ENCODE data around the gene LAMC1. TPM values are rescaled to one million over a fixed set of nuclear protein-coding genes. Genes with fewer than 3 reads are reported as not detected.
A peak's percentile ranks its signal among the peaks of the same experiment; 100 is the strongest.

Gene LAMC1
- total RNA-seq, 2 donors from 2014 or later = 273 to 362 TPM

DNA sequence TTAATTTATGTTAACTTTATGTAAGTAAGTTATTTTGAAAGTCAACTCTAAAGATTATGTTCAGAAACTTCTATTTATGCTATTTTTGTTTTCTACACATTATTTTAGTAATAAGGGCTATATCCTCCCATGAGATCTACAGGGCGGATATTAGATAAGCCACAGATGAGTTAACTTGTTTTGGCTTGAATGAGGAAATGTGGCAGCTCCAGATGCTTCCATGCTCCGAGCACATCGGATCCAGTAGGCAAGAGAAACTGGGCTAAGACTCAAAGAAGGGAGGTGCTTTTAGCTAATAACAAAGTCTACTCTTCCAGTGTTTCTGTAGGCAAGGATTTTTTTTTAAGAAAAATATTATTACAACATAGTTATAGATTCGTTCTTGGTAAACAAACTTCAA lies 20.0 kb upstream of the LAMC1 start:
- Histone ChIP-seq H3K4me3 (no peak overlapping the region), H3K27ac (no peak overlapping the region), H3K4me1 (ENCODE audit: control insufficient read depth in 1 of 2, low read depth in 2 of 2) (peaks cover 8 to 20% of the 10 kb centered on the region in 2 donors), H3K9me3 (no peaks in the 10 kb centered on the region), H3K27me3 (replicated peaks; ENCODE audit: insufficient read depth) (no peaks in the 10 kb centered on the region), H3K36me3 (no peaks in the 10 kb centered on the region)
- ATAC-seq (ENCODE audit: insufficient number of reproducible peaks, low FRiP score, low read depth) (no peak), DNase-seq (ENCODE audit: low spot score) (no peak)
- TF ChIP-seq, protein P1, sequence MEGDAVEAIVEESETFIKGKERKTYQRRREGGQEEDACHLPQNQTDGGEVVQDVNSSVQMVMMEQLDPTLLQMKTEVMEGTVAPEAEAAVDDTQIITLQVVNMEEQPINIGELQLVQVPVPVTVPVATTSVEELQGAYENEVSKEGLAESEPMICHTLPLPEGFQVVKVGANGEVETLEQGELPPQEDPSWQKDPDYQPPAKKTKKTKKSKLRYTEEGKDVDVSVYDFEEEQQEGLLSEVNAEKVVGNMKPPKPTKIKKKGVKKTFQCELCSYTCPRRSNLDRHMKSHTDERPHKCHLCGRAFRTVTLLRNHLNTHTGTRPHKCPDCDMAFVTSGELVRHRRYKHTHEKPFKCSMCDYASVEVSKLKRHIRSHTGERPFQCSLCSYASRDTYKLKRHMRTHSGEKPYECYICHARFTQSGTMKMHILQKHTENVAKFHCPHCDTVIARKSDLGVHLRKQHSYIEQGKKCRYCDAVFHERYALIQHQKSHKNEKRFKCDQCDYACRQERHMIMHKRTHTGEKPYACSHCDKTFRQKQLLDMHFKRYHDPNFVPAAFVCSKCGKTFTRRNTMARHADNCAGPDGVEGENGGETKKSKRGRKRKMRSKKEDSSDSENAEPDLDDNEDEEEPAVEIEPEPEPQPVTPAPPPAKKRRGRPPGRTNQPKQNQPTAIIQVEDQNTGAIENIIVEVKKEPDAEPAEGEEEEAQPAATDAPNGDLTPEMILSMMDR (IDR thresholded peaks at IDR 0.05) = no peak

DNA sequence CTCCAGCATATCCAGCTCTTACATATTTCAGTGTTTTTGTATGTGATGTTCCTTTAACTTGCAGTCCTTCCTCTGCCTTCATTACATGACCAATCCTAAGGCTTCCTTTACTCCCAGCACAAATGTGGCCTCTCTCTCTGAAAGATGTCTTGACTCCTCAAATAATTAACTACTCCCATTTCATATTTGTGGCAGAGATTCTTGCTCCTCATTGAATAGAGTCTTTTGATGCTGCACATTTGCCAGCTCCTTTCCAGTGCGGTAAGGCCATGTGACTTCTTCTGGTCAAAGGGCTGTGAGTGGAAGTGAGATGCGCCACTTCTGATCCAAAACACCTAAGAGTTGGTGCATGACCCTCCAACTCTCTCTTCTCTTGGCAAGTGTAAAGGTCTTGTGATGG lies 19.1 kb upstream of the LAMC1 start:
- no peaks in the 10 kb centered on the region for H3K9me3 ChIP-seq
- no peak overlapping the region for H3K27ac ChIP-seq
- DNase-seq (ENCODE audit: low spot score) (no peak), ATAC-seq (ENCODE audit: insufficient number of reproducible peaks, low FRiP score, low read depth) (no peak)
- H3K4me3 ChIP-seq = no peak overlapping the region
- peaks cover 8 to 20% of the 10 kb centered on the region in 2 donors for H3K4me1 ChIP-seq (ENCODE audit: control insufficient read depth in 1 of 2, low read depth in 2 of 2)
- H3K27me3 ChIP-seq (replicated peaks; ENCODE audit: insufficient read depth) = no peaks in the 10 kb centered on the region
- H3K36me3 ChIP-seq = no peaks in the 10 kb centered on the region
- TF ChIP-seq, protein P1 (IDR thresholded peaks at IDR 0.05) = no peak

DNA sequence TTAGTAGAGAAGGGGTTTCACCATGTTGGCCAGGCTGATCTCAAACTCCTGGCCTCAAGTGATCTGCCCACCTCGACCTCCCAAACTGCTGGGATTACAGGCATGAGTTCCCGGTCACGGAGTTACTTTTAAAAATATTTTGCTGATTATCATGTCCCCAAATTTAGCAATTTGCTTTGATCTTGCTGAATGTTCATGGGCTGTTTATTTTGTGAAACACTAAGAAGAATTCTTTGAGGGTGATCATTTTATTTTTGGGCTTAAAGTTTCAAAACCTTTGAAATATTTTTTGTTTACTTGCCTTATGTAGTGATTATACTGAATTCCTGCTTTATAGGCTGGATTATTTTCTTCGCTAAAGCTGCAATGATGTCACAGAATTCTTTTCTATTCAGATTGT lies 11.4 kb upstream of the LAMC1 start:
- H3K36me3 ChIP-seq = no peaks in the 10 kb centered on the region
- ATAC-seq (ENCODE audit: insufficient number of reproducible peaks, low FRiP score, low read depth) = no peak
- TF ChIP-seq, protein P1 (IDR thresholded peaks at IDR 0.05) = no peak
- peaks cover 4% of the 10 kb centered on the region for H3K9me3 ChIP-seq
- no peaks in the 10 kb centered on the region for H3K27me3 ChIP-seq (replicated peaks; ENCODE audit: insufficient read depth)
- DNase-seq (ENCODE audit: low spot score) = no peak
- no peak overlapping the region for H3K4me3 ChIP-seq
- no peaks in the 10 kb centered on the region for H3K4me1 ChIP-seq (ENCODE audit: control insufficient read depth in 1 of 2, low read depth in 2 of 2)
- H3K27ac ChIP-seq = no peak overlapping the region

DNA sequence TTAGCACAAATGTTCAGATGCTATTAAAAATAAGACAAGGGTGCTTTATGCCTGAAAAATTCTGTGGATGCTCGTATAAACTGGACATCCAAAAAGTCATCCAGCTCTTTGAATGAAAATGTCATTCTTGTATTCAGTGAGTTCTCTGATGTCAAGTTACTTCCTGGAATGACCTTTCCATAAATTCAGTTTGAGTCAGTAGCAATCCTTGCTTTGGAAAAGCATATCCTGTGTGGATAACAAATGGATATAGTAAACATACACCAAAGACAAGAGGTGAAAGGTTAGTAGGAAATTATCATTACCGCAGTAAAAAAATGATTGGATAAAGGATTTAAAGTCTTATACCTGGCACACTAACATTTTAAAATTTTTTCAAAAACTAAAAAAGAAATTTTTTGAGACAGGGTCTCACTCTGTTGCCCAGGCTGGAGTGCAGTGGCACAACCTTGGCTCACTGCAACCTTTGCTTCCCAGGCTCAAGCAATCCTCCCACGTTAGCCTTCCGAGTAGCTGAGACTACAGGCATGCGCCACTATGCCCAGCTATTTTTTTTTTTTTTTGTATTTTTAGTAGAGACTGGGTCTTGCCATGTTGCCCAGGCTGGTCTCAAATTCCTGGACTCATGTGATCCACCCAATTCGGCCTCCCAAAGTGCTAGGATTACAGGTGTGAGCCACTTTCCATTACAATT lies 10.8 kb upstream of the LAMC1 start:
- Histone ChIP-seq H3K9me3 (peaks cover 4% of the 10 kb centered on the region), H3K36me3 (no peaks in the 10 kb centered on the region), H3K27me3 (replicated peaks; ENCODE audit: insufficient read depth) (no peaks in the 10 kb centered on the region), H3K27ac (no peak overlapping the region), H3K4me1 (ENCODE audit: control insufficient read depth in 1 of 2, low read depth in 2 of 2) (no peaks in the 10 kb centered on the region), H3K4me3 (no peak overlapping the region)
- DNase-seq (ENCODE audit: low spot score) (no peak), ATAC-seq (ENCODE audit: insufficient number of reproducible peaks, low FRiP score, low read depth) (no peak)
- TF ChIP-seq, protein P1 (IDR thresholded peaks at IDR 0.05) = no peak

DNA sequence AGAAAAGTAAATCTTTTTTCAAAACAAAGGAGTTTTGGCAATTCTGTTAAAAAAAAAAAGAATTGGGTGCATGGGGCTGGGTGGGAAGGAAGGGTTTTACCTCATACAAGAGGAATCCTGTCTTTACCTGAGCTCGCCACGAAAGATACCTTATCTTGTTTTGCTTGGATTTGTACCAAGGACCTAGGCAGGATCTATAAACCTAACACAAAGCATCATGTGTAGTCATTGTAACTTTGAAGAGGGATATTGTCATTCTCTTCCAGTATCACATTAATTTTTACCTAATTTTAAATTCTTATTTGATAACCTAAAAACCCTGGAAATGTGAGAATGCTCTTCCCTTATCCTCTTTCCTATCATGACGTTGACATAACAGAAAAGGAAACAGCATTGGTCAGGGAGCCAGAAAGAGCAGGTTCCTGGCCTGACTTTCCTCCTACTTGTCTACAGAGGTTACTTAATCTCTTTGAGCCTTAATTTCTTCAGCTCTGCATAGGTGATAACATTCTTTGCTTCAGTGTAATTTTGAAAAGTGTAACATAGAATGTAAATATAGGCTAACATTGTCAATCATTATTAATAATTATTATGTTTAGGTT lies 4.0 kb upstream of the LAMC1 start:
- TF ChIP-seq, protein P1 (IDR thresholded peaks at IDR 0.05) = no peak
- Histone ChIP-seq H3K4me3 (no peak overlapping the region), H3K36me3 (no peaks in the 10 kb centered on the region), H3K9me3 (no peaks in the 10 kb centered on the region), H3K27ac (peak overlapping the region in 1 of 2 donors; percentile 100), H3K27me3 (replicated peaks; ENCODE audit: insufficient read depth) (no peaks in the 10 kb centered on the region), H3K4me1 (ENCODE audit: control insufficient read depth in 1 of 2, low read depth in 2 of 2) (peaks cover 11 to 24% of the 10 kb centered on the region in 2 donors)
- DNase-seq (ENCODE audit: low spot score) (no peak), ATAC-seq (ENCODE audit: insufficient number of reproducible peaks, low FRiP score, low read depth) (no peak)
